GM18861 (cell line): ENCODE results near the gene EME2.

Experiments used
- ATAC-seq: cut with Tn5 transposase; IDR thresholded peaks from one replicate; pipeline ENCODE4 v1.9.1; 2021; ENCODE audit not compliant: unreplicated experiment

The EME2 gene

DNA sequence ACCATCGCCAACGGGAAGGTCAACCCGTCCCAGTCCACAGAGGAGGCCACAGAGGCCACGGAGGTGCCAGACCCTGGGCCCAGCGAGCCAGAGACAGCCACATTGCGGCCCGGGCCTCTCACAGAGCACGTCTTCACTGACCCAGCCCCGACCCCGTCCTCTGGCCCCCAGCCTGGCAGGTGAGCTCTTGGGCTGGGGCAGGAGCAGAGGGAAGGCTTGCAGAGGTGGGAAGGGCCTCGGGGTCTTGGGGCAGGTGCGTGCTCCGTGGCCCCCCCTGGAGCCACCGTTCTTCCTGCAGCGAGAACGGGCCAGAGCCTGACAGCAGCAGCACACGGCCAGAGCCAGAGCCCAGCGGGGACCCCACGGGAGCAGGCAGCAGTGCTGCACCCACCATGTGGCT is 6.4 kb upstream of the EME2 start:
- no peak for ATAC-seq

DNA sequence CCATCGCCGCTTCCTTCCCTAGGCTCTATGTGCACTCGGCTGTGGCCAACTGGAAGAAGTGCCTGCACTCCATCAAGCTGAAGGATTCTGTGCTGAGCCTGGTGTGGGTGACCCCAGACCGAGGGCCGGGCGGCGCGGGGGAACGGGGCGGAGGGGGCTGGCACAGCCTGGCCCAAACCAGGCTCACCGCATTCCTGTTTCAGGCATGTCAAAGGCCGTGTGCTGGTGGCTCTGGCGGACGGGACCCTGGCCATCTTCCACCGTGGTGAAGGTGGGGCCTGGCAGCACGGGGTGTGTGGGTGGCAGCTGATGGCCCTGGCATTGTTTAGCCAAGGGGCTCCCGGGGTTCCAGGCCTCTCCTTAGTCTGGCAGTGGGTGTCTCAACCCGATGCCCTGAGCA is 5.9 kb upstream of the EME2 start:
- ATAC-seq: no peak

DNA sequence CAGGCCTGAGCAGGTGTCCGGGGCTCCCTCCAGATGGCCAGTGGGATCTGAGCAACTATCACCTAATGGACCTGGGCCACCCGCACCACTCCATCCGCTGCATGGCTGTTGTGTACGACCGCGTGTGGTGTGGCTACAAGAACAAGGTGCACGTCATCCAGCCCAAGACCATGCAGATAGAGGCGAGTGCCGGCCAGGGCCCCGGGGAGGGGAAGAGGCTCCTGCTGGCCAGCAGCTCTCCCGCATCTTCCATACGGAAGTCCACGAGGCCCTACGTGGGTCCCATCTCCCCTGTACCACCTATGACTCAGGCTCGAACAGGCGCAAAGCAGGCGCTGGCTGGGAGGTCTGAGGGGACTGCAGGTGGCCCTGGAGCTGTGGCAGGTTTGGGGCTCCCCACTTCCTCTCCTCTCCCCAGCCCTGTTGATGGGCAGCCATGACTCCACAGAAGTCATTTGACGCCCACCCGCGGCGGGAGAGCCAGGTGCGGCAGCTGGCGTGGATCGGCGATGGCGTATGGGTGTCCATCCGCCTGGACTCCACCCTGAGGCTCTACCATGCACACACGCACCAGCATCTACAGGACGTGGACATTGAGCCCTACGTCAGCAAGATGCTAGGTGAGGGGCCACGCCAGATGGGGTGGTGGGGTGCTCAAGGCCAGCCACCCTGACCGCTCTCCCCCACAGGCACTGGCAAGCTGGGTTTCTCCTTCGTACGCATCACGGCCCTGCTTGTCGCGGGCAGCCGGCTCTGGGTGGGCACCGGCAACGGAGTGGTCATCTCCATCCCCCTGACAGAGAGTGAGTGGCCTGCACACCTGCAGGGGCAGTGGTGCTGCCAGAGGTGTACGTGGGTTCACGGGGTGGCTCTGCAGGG is 5.3 kb upstream of the EME2 start:
- ATAC-seq: no peak

DNA sequence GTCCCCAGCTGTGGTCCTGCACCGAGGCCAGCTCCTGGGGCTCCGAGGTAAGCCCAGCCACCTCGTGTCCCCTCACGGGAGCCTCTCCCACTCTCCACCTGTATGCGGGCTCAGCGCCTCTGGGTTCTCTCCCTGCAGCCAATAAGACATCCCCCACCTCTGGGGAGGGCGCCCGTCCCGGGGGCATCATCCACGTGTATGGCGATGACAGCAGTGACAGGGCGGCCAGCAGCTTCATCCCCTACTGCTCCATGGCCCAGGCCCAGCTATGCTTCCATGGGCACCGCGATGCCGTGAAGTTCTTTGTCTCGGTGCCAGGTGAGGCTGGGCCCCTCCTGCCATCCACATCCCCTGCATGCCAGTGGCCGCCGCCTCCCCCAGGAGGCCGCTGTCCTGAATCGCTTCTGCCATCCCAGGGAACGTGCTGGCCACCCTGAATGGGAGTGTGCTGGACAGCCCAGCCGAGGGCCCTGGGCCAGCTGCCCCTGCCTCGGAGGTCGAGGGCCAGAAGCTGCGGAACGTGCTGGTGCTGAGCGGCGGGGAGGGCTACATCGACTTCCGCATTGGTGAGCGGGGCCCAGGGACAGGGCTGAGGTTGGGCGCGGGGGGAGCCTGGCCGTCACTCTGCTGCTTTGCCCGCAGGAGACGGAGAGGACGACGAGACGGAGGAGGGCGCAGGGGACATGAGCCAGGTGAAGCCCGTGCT is 4.4 kb upstream of the EME2 start:
- no peak for ATAC-seq

DNA sequence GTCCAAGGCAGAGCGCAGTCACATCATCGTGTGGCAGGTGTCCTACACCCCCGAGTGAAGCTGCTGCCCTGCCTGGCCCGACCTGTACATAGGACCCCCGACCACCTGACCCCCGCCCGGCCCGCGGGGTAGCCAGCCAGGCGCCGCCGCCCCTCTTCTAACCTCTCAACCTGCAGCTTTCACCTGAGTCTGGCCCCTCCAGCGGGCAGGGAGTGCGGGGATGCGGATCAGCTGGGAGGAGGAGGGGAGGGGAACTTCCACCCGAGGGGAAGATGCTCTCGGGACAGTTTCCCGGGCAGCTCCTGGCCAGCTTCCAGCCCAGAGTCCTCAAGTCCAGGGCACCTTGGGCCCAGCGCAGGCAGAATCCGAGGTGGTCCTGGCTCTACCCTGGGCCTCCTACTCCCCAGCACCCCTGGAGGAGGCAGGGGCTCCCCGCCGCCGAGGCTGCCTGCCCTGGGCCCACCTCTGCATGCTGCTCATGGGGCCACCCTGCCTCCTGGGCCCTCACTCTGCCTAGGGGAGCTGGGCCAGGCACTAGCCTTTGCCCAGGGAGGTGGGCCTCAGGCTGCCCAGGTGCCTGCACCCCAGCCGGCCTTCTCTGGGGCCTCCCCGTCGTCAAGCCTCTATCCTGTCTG is 3.7 kb upstream of the EME2 start:
- no peak for ATAC-seq

DNA sequence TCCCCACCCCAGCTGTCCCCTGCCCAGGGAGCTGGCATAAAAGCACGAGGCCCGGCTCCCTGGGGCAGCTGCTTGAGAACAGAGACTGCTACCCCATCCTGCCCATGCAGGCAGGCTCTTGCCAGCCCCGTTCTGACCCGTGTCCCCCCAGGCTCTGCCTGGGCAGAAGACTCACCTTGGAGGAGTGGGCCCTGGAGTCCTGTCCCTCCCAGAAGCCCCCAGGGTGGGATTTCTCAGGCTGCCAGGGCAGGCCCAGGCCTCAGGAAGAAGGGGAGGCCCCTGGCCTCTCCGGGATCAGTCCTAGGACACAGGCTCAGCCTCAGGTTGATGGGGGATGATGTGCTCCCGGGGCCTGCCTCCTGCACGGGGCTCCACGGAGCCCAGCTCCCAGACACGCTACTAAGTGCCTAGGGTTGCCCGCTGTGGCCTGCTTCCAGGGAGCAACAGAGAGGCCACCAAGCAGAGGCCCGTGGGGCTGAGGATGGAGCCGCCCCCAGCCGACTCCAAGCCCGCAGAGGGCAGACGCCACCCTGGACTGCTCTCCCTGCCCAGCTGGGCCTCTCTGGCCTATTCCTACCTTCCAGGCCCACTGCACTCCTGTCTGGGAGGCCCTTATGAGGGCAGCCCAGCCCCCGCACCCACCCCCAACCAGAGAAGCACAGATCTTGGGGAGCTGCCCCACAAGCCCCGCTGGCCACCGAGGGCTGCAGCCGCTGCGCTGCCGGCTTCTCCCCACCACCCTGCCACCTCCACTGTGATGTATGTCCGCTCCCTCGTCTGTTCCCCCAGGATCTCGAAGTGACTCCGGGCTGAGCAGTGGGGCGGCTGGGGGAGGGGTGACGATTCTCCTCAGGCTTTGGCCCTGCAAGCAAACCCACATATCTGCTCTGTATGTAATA is 3.0 kb upstream of the EME2 start:
- no peak for ATAC-seq

- ATAC-seq: no peak
Measured at GRCh38 chr16:1770328-1771187, 2.1 kb upstream of the EME2 start.

GRCh38 chr16:1771188-1771863 is 1.3 kb upstream of the EME2 start, which contains the start of gene NME3:
Gene NME3, minus strand, starts transcription at chr16:1771543. Its CDS starts 9 bp downstream, at chr16:1771534.
- ATAC-seq: no peak

- no peak for ATAC-seq
Measured at GRCh38 chr16:1771864-1772361, 697 bp upstream of the EME2 start.

GRCh38 chr16:1772908-1773702 is 495 bp downstream of the EME2 start, which contains the start of gene MRPS34:
Gene MRPS34, minus strand, starts transcription at chr16:1773134. Its CDS starts 15 bp downstream, at chr16:1773119.
- ATAC-seq: peak; percentile 39

GRCh38 chr16:1773703-1774447 is 1.3 kb downstream of the EME2 start:
- no peak for ATAC-seq

GRCh38 chr16:1774448-1774780 is 1.8 kb downstream of the EME2 start:
- no peak for ATAC-seq

DNA sequence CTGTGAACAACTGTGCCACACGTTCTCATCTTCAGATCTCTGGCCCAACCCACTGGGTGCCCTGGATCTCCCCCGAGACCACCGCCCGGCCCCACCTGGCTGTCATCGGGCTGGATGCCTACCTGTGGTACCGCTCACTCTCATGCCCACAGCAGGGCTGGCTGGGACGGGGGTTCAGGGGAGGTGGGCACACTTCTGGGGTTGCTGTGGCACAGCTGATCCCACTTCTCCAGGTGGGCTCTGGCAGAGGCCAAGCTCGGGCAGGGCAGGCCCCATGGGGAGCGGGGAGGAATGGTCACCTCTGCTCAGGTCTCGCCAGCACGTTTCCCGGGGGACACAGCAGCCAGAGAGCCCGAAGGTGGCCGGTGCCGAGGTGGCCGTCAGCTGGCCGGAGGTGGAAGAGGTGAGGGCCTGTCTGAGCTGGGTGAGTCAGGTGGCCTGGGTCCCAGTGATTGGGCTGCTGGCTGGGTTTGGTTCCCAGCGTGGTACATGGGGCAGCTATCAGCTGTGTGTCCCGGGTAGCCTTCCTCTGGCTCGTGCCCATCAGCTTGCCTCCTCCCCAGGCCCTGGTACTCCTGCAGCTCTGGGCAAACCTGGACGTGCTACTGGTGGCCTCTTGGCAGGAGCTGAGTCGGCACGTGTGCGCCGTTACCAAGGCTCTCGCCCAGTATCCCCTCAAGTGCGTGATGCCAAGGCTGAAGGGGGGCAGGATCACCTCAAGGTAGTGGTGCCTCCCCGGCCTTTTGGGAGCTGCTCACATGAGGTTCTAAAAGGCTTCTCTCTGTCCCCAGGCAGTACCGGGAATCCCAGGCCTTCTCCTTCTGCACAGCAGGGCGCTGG is 2.6 kb downstream of the EME2 start:
- ATAC-seq: no peak

DNA sequence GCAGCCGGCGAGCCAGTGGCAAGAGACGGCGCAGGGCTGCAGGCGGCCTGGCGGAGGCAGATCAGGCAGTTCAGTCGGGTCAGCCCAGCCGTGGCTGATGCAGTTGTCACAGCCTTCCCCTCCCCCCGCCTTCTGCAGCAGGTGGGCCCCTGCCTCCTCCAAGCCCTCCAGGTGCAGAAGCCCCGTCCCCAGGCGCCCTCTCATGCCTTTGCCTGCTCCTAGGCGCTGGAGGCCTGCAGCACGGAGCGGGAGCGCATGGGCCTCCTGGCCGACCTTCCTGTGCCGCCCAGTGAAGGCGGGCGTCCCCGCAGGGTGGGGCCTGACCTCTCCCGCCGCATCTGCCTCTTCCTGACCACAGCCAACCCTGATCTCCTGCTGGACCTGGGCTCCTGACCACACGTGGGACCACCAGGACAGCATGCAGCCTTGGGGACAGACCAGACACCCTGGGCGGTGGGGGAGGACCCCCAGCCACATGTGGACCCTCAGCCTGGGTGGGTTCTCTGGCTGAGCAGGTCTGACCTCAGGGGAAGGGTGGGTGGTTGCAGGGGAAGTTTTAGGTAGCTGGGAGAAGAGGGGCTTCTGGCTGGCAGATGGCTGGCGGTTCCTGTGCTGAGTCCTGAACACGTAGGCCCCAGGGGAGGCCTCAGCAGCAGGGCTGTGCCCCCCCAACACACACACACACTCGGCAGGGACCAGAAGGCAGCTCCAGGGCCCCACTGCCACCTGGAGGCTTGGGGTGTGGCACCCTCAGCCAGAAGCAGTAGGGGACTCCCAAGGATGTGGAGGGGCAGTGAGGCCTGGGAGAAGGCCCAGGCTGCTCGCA is 3.4 kb downstream of the EME2 start:
- ATAC-seq: no peak

DNA sequence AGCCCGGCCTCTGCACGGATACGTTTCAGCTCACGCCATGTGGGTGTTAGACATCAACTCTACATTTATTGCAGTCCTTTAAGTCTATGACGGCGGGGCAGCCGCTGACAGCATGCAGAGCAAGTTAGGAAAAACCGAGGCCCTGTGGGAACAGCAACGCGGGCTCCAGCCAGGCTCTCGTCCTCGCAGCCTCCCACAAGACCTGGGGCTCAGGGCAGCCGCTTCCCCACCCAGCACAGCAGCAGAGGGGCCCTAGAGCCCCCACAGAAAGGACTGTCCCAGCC is 4.0 kb downstream of the EME2 start:
- ATAC-seq: no peak

DNA sequence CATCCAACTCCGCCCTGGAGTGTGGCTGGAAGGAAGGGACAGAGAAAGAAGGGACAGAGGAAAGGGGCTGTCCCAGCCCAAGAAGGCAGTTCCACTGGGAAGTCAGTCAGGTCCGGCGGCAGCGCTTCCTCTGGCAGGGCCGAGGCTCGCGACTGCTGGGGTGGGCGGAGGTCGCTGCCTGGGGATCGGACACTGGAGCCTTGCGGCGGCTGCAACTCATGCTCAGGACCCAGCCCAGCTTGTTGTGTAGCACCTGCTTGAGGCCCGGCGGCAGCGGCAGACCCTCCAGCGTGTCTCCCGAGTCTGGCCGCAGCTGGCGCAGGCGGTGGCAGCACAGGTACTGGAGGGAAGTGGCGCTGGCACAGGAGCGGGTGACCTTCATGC is 4.4 kb downstream of the EME2 start:
- no peak for ATAC-seq
